ENCODE data around the gene ATP6V1D.
"Not testable (repeated sequence)": the region's sequence is repeated elsewhere in the genome, so short reads cannot be mapped to it uniquely, and the experiment has no call there.

ATP6V1D gene

GRCh38 chr14:67331368-67332125 is 28.1 kb downstream of the ATP6V1D start:
- DNase-seq (ENCODE audit: extremely low read depth, low read depth), result no peak
- H3K4me3 ChIP-seq (replicated peaks; ENCODE audit: low read depth, low read length), result no peak overlapping the region
- TF ChIP-seq, protein P1, sequence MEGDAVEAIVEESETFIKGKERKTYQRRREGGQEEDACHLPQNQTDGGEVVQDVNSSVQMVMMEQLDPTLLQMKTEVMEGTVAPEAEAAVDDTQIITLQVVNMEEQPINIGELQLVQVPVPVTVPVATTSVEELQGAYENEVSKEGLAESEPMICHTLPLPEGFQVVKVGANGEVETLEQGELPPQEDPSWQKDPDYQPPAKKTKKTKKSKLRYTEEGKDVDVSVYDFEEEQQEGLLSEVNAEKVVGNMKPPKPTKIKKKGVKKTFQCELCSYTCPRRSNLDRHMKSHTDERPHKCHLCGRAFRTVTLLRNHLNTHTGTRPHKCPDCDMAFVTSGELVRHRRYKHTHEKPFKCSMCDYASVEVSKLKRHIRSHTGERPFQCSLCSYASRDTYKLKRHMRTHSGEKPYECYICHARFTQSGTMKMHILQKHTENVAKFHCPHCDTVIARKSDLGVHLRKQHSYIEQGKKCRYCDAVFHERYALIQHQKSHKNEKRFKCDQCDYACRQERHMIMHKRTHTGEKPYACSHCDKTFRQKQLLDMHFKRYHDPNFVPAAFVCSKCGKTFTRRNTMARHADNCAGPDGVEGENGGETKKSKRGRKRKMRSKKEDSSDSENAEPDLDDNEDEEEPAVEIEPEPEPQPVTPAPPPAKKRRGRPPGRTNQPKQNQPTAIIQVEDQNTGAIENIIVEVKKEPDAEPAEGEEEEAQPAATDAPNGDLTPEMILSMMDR (IDR thresholded peaks at IDR 0.05; ENCODE audit: low read depth, low read length, missing control alignments), result no peak

GRCh38 chr14:67329666-67330065 is 29.9 kb downstream of the ATP6V1D start:
- DNase-seq (ENCODE audit: extremely low read depth, low read depth); H3K4me3 ChIP-seq (replicated peaks; ENCODE audit: low read depth, low read length): not testable (repeated sequence)

DNA sequence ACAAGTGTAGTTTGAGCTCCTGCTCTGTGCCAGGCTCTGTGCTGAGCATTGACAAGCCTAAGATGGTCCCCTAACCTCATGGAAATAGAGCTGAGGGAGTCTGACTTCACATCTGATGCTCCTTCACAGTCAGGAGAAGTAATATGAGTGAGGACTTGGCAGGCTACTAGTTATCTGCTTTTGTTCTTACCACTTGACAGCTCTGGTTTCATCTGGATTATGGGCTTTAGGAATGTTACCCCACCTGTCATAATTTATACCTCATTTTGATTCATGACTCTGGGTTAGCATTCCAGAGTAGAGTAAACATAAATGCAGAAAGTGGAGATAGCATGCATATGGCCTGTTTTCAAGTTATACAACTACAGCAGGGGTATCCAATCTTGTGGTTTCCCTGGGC is 40.5 kb downstream of the ATP6V1D start:
- H3K4me3 ChIP-seq (replicated peaks; ENCODE audit: low read depth, low read length), result no peak overlapping the region
- DNase-seq (ENCODE audit: extremely low read depth, low read depth), result no peak
- TF ChIP-seq, protein P1 (IDR thresholded peaks at IDR 0.05; ENCODE audit: low read depth, low read length, missing control alignments), result no peak

DNA sequence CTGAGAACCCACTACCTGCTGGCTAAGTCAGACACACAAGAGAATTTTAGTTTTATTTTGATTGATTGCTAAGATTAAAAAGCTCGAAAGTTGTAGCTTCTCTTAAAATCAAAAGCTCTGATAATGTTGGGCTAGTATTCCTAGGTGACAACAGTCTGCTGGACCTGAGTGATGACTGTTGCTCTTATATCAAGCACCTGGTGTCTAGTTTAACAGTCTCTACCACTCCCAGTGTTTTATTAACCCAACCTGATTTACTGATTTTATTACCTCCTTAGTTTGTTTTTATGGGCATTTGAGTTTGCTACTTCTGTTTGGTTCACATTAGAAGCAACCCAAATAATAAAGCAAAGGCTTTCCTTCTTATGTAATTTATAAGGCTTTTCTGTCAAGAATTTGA is 41.8 kb downstream of the ATP6V1D start:
- DNase-seq (ENCODE audit: extremely low read depth, low read depth), result no peak
- TF ChIP-seq, protein P1 (IDR thresholded peaks at IDR 0.05; ENCODE audit: low read depth, low read length, missing control alignments), result no peak
- no peak overlapping the region for H3K4me3 ChIP-seq (replicated peaks; ENCODE audit: low read depth, low read length)

DNA sequence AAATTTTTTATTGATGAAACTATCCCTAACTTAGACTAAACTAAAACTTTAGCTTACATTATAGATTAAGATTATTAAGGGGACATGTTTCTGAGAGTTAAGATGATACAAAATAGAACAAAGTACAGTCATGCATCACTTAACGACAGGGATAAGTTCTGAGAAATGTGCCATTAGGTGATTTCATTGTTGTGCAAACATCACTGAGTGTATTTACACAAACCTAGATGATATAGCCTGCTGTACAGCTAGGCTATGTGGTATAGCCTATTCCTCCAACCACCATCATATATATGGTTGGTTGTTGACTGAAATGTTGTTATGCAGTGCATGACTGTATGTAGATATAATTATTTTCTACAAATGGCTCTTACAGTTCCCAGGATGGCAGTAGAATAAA is 46.5 kb downstream of the ATP6V1D start:
- DNase-seq (ENCODE audit: extremely low read depth, low read depth), result no peak
- TF ChIP-seq, protein P1 (IDR thresholded peaks at IDR 0.05; ENCODE audit: low read depth, low read length, missing control alignments), result no peak
- H3K4me3 ChIP-seq (replicated peaks; ENCODE audit: low read depth, low read length), result no peak overlapping the region

DNA sequence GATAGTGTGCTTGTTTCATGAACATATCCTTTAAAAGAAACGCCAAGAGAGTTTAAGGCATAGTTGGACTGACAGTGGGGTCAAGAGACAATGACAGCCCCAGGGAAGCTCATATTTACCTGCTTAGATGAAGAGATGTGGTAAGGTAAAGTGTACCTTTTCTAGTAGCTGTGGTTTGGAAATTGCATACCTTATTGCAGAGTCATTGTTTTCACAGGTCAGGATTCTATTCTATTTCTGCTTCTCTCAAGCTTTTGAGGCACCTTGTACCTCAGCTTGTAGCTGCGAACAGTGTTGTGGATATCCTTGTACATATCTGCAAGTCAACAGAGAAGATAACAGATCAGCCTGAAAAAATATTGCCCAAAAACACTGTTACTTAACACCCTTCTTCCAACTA is 47.7 kb downstream of the ATP6V1D start:
- H3K4me3 ChIP-seq (replicated peaks; ENCODE audit: low read depth, low read length), result no peak overlapping the region
- TF ChIP-seq, protein P1 (IDR thresholded peaks at IDR 0.05; ENCODE audit: low read depth, low read length, missing control alignments), result no peak
- DNase-seq (ENCODE audit: extremely low read depth, low read depth), result no peak

All from HFF-Myc (cell line).